Dermis blood vessel endothelial cell (primary cell): ENCODE measurements around the gene HELZ2. TPM values are rescaled to one million over a fixed set of nuclear protein-coding genes. Genes with fewer than 3 reads are reported as not detected.
A peak's percentile ranks its signal among the peaks of the same experiment; 100 is the strongest.

Experiments used
- DNase-seq: peaks from one replicate; pipeline ENCODE4 v3.0.0; 2010
- total RNA-seq: library from RNA; depleted of rRNA; stranded (reverse); fragments of >200 nt; gene quantifications from 2 replicates; pipeline ENCODE4 v1.2.3, GENCODE V29; 2014

The HELZ2 gene
- total RNA-seq, 1 donor from 2014 or later = 54.8 TPM

- no peak for DNase-seq
Observed at GRCh38 chr20:63551068-63551467, 23.0 kb downstream of the HELZ2 start.

- DNase-seq = no peak
Observed at GRCh38 chr20:63549679-63550282, 24.3 kb downstream of the HELZ2 start.

GRCh38 chr20:63549019-63549418, 25.0 kb downstream of the HELZ2 start:
- no peak for DNase-seq

- DNase-seq = no peak
Observed at GRCh38 chr20:63548542-63548941, 25.5 kb downstream of the HELZ2 start.

GRCh38 chr20:63547725-63548480, 26.1 kb downstream of the HELZ2 start, which contains the start of gene SRMS:
TSS of gene SRMS (minus strand) at chr20:63547749. CDS start at chr20:63547463, 286 bp downstream.
- DNase-seq = no peak

GRCh38 chr20:63546956-63547724, 26.9 kb downstream of the HELZ2 start:
- DNase-seq = no peak

GRCh38 chr20:63546256-63546955, 27.6 kb downstream of the HELZ2 start:
- no peak for DNase-seq

- DNase-seq = no peak
Observed at GRCh38 chr20:63545814-63546213, 28.2 kb downstream of the HELZ2 start.

- DNase-seq = no peak
Observed at GRCh38 chr20:63544958-63545516, 29.0 kb downstream of the HELZ2 start.

- DNase-seq = no peak
Observed at GRCh38 chr20:63544241-63544957, 29.6 kb downstream of the HELZ2 start.

- no peak for DNase-seq
Observed at GRCh38 chr20:63543733-63544132, 30.3 kb downstream of the HELZ2 start.

GRCh38 chr20:63543131-63543530, 30.9 kb downstream of the HELZ2 start:
- no peak for DNase-seq

- DNase-seq = no peak
Observed at GRCh38 chr20:63542696-63543095, 31.3 kb downstream of the HELZ2 start.

GRCh38 chr20:63542031-63542559, 31.9 kb downstream of the HELZ2 start:
- DNase-seq = no peak

GRCh38 chr20:63541371-63541770, 32.7 kb downstream of the HELZ2 start:
- no peak for DNase-seq

GRCh38 chr20:63540417-63541186, 33.4 kb downstream of the HELZ2 start:
- no peak for DNase-seq

GRCh38 chr20:63539441-63540370, 34.3 kb downstream of the HELZ2 start:
- no peak for DNase-seq

GRCh38 chr20:63539092-63539430, 35.0 kb downstream of the HELZ2 start:
- no peak for DNase-seq

- peak; percentile 69 for DNase-seq
Observed at GRCh38 chr20:63538204-63539091, 35.6 kb downstream of the HELZ2 start.
